HG03045 (cell line): ENCODE data around the gene ZIC3.
"Not testable (repeated sequence)": the region's sequence is repeated elsewhere in the genome, so short reads cannot be mapped to it uniquely, and the experiment has no call there.

Experiments
- ATAC-seq: cut with Tn5 transposase; IDR thresholded peaks from one replicate; pipeline ENCODE4 v1.9.1; 2021; ENCODE audit warnings: mild to moderate bottlenecking, moderate library complexity; ENCODE audit not compliant: unreplicated experiment

The ZIC3 gene

GRCh38 chrX:137565921-137566745 is at the start of gene ZIC3:
TSS of gene ZIC3 (plus strand) at chrX:137566127. CDS start at chrX:137566692, 565 bp downstream.
- ATAC-seq = no peak

- ATAC-seq = no peak
Observed at GRCh38 chrX:137519459-137519858, 46.5 kb upstream of the ZIC3 start.

- ATAC-seq = no peak
Observed at GRCh38 chrX:137545711-137546651, 19.9 kb upstream of the ZIC3 start.

GRCh38 chrX:137547291-137547690 is 18.6 kb upstream of the ZIC3 start:
- ATAC-seq = no peak

- no peak for ATAC-seq
Observed at GRCh38 chrX:137548261-137548660, 17.7 kb upstream of the ZIC3 start.

- no peak for ATAC-seq
Observed at GRCh38 chrX:137549073-137549472, 16.9 kb upstream of the ZIC3 start.

- ATAC-seq = no peak
Observed at GRCh38 chrX:137549851-137550664, 15.9 kb upstream of the ZIC3 start.

GRCh38 chrX:137550665-137551261 is 15.2 kb upstream of the ZIC3 start:
- no peak for ATAC-seq

- not testable (repeated sequence) for ATAC-seq
Observed at GRCh38 chrX:137552098-137552497, 13.8 kb upstream of the ZIC3 start.

- ATAC-seq = no peak
Observed at GRCh38 chrX:137562096-137562495, 3.8 kb upstream of the ZIC3 start.

- no peak for ATAC-seq
Observed at GRCh38 chrX:137563681-137564651, 2.0 kb upstream of the ZIC3 start.

- no peak for ATAC-seq
Observed at GRCh38 chrX:137565318-137565904, 516 bp upstream of the ZIC3 start.

GRCh38 chrX:137566746-137567679 is 1.1 kb downstream of the ZIC3 start:
- ATAC-seq = no peak

- ATAC-seq = no peak
Observed at GRCh38 chrX:137567682-137568232, 1.8 kb downstream of the ZIC3 start.

- no peak for ATAC-seq
Observed at GRCh38 chrX:137568741-137569469, 3.0 kb downstream of the ZIC3 start.

- ATAC-seq = no peak
Observed at GRCh38 chrX:137569470-137569891, 3.6 kb downstream of the ZIC3 start.
